ENCODE data around the gene MCU. TPM values are rescaled to one million over a fixed set of nuclear protein-coding genes. Genes with fewer than 3 reads are reported as not detected.

MCU gene
- total RNA-seq, 1 experiment from 2014 or later, result 37.2 TPM

GRCh38 chr10:72709041-72709440 is 17.1 kb downstream of the MCU start:
- no peak overlapping the region for H3K4me3 Mint-ChIP-seq
- no peaks in the 10 kb centered on the region for H3K27me3 Mint-ChIP-seq (ENCODE audit: low read depth)
- DNase-seq (ENCODE audit: low spot score), result no peak
- H3K36me3 Mint-ChIP-seq, result no peaks in the 10 kb centered on the region
- peaks cover 13% of the 10 kb centered on the region for H3K4me1 Mint-ChIP-seq
- no peak overlapping the region for H3K27ac Mint-ChIP-seq
- H3K9me3 Mint-ChIP-seq, result no peaks in the 10 kb centered on the region
- TF ChIP-seq OVOL2 (CRISPR knock-in tag; IDR thresholded peaks at IDR 0.05; ENCODE audit: borderline replicate concordance) (no peak), GTF2I (CRISPR knock-in tag; conservative IDR thresholded peaks at IDR 0.05) (no peak), IRF1 (CRISPR knock-in tag; IDR thresholded peaks at IDR 0.05) (no peak), HMGA2 (CRISPR knock-in tag; IDR thresholded peaks at IDR 0.05) (no peak), CTCF (IDR thresholded peaks at IDR 0.05) (no peak), FOXJ3 (CRISPR knock-in tag; IDR thresholded peaks at IDR 0.05; ENCODE audit: borderline replicate concordance) (no peak), ZNF232 (CRISPR knock-in tag; IDR thresholded peaks at IDR 0.05) (no peak), AFF4 (CRISPR knock-in tag; IDR thresholded peaks at IDR 0.05; ENCODE audit: borderline replicate concordance) (no peak), MYBL2 (CRISPR knock-in tag; IDR thresholded peaks at IDR 0.05) (no peak), JUN (CRISPR knock-in tag; IDR thresholded peaks at IDR 0.05) (no peak), NR3C1 (CRISPR knock-in tag; conservative IDR thresholded peaks at IDR 0.05; ENCODE audit: low read depth) (no peak), MAX (CRISPR knock-in tag; IDR thresholded peaks at IDR 0.05) (no peak), RELA (CRISPR knock-in tag; IDR thresholded peaks at IDR 0.05; ENCODE audit: borderline replicate concordance) (no peak)
- no peak for ATAC-seq
- CTCF ChIA-PET, result no interaction called here
- POLR2A ChIA-PET, result no interaction called here

- H3K36me3 Mint-ChIP-seq, result peaks cover 3% of the 10 kb centered on the region; the same call in 1 of the 2 replicates
- no peak overlapping the region for H3K4me3 Mint-ChIP-seq
- H3K27me3 Mint-ChIP-seq (ENCODE audit: low read depth), result no peaks in the 10 kb centered on the region
- ATAC-seq (no peak), DNase-seq (ENCODE audit: low spot score) (no peak)
- no peaks in the 10 kb centered on the region for H3K9me3 Mint-ChIP-seq
- ChIA-PET POLR2A (no interaction called here), CTCF (no interaction called here)
- peak overlapping the region; percentile 78 for H3K27ac Mint-ChIP-seq
- TF ChIP-seq ZNF512 (CRISPR knock-in tag; IDR thresholded peaks at IDR 0.05; ENCODE audit: borderline replicate concordance) (no peak), MXD4 (CRISPR knock-in tag; IDR thresholded peaks at IDR 0.05; ENCODE audit: borderline replicate concordance) (no peak), NFATC4 (CRISPR knock-in tag; IDR thresholded peaks at IDR 0.05) (no peak), AR (CRISPR knock-in tag; IDR thresholded peaks at IDR 0.05) (no peak)
- H3K4me1 Mint-ChIP-seq, result peaks cover 13% of the 10 kb centered on the region
These were observed 20.2 kb downstream of the MCU start for GRCh38 chr10:72712136-72712535.
